MM.1S (cell line): Measurements from ENCODE around the gene PMF1.

Experiments used
- EZH2phosphoT487 ChIP-seq: fragments of 300-600 bp; sonication (generic); IDR thresholded peaks from 2 replicates; pipeline ENCODE4 v1.6.1; 2018; ENCODE audit warnings: antibody characterized with exemption, low read length
- TF ChIP-seq, protein P1 (sequence below): fragments of 300-600 bp; sonication (generic); IDR thresholded peaks from 2 replicates; pipeline ENCODE4 v1.5.1; 2016; ENCODE audit warnings: antibody characterized with exemption, low read length, mixed read lengths

DNA sequence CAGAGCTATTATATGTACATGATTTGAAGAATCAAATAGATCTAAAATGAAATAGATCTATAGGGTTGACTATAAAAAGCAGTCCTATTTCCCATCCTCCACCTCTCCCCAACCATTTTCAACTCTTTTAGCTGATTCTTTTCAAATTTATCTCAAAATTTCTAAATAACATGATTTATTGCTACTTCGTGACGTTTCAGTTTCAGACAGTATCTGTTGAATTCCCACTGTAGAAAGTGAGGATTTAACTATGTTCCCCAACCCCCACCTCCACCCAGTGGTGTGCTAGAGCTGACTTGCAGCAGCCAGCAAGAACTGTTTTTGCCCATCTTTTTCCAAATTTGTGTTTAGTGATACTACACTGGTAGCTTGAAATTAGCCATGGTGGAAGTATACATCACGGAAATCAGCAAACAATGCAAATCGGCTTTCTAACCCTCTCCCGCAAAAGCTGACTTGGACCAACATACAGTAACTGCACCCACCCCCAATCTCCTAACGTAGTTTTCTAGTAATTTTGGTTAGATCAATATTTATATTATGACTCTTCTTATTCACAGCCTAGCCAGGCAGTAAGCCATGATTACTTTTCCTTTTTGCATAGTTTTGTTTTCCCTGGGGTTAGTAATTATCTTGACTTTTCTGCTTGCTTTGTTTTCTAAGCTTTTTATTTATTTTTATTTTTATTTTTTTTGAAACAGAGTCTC, 48.5 kb upstream of the PMF1 start:
- TF ChIP-seq EZH2phosphoT487, result no peak
- TF ChIP-seq, protein P1, sequence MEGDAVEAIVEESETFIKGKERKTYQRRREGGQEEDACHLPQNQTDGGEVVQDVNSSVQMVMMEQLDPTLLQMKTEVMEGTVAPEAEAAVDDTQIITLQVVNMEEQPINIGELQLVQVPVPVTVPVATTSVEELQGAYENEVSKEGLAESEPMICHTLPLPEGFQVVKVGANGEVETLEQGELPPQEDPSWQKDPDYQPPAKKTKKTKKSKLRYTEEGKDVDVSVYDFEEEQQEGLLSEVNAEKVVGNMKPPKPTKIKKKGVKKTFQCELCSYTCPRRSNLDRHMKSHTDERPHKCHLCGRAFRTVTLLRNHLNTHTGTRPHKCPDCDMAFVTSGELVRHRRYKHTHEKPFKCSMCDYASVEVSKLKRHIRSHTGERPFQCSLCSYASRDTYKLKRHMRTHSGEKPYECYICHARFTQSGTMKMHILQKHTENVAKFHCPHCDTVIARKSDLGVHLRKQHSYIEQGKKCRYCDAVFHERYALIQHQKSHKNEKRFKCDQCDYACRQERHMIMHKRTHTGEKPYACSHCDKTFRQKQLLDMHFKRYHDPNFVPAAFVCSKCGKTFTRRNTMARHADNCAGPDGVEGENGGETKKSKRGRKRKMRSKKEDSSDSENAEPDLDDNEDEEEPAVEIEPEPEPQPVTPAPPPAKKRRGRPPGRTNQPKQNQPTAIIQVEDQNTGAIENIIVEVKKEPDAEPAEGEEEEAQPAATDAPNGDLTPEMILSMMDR, result no peak
